Bronchial epithelial cell (primary cell): ENCODE results near the gene SGTA. TPM values are rescaled to one million over a fixed set of nuclear protein-coding genes. Genes with fewer than 3 reads are reported as not detected.

Source experiments
- DNase-seq: peaks from one replicate; pipeline ENCODE4 v3.0.0-alpha.2; 2010; ENCODE audit warnings: low read depth
- FAIRE-seq: peaks from 2 replicates; lab custom pipeline; 2011; peaks lifted over from hg19 to GRCh38; lab: Jason Lieb, UNC
- H3K27me3 ChIP-seq: 2 replicates; pipeline ENCODE4 v1.5.1; 2011; ENCODE audit warnings: low read length; ENCODE audit not compliant: control insufficient read depth, insufficient read depth
- H3K36me3 ChIP-seq: 2 replicates; pipeline ENCODE4 v1.5.1; 2011; ENCODE audit warnings: low read length; ENCODE audit not compliant: control insufficient read depth, insufficient read depth
- H3K4me3 ChIP-seq: 2 replicates; pipeline ENCODE4 v1.5.1; 2011; ENCODE audit warnings: mild to moderate bottlenecking, low read depth, low read length, control low read depth
- CTCF ChIP-seq: IDR thresholded peaks from 2 replicates; pipeline ENCODE4 v1.5.1; 2011; ENCODE audit warnings: mild to moderate bottlenecking, moderate library complexity, low read length, control low read depth, inconsistent platforms; ENCODE audit not compliant: insufficient read depth, severe bottlenecking
- total RNA-seq: library from RNA; depleted of rRNA; stranded (reverse); fragments of >200 nt; gene quantifications from 2 replicates; pipeline ENCODE4 v1.2.1, GENCODE V29; 2014

The SGTA gene
- total RNA-seq = 19.7 and 26.5 TPM in 2 replicates

DNA sequence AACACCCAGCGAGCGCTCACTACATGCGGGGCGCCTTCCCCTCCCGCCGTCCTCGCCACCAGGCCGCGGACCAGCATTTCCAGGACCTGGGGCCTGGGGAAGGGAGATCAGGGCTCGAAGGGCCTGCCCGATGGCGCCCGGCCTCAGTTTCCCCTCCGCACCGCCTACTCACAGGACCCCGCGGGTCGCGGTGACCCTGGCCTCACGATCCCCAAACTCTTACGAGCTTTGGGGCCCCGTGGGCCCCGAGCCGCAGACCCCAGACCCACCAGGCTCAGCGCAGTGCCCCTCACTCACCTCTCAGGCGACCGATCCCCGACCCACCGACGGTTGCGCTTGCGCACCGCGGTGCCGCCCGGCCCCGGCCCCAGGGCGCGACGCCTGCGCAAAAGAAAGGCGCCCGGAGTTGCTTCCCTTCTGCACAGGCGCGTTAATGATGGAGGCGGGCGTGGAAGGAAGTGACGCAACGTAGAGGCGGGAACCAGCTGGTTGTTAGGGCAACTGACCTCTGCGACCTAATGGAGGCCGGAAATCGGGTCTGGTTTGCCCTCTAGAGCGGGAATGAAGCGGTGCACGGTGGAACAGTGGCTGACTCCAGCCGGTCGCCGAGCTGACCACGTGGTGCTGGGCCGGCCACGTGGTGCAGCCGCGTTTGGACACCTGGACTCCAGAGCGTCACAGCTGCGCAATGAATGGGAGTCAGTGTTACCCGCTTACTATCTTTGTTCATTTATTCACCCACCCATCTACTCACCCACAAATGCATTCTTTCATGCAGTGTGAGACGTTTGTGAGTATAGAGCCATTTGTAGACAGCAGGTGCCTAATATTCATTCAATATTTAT, at the start of gene SGTA:
TSS of gene SGTA (minus strand) at position 338 of the 845 bp plus-strand sequence. CDS start 14,205 bp downstream, outside the sequence.
- peak; percentile 58 for TF ChIP-seq CTCF
- peak; percentile 40 for FAIRE-seq
- Histone ChIP-seq H3K4me3 (peak within 1 kb of the TSS; percentile 89), H3K36me3 (peaks cover 4% of the 10 kb centered on the region), H3K27me3 (no peaks in the 10 kb centered on the region)
- DNase-seq = peak; percentile 96

- no peak for TF ChIP-seq CTCF
- H3K4me3 ChIP-seq = no peak overlapping the region
- H3K27me3 ChIP-seq = no peaks in the 10 kb centered on the region
- H3K36me3 ChIP-seq = no peaks in the 10 kb centered on the region
- DNase-seq (no peak), FAIRE-seq (no peak)
These were observed 44.9 kb upstream of the SGTA start for GRCh38 chr19:2827840-2828489.

GRCh38 chr19:2827022-2827421, 43.9 kb upstream of the SGTA start:
- DNase-seq (no peak), FAIRE-seq (no peak)
- Histone ChIP-seq H3K4me3 (no peak overlapping the region), H3K27me3 (no peaks in the 10 kb centered on the region), H3K36me3 (no peaks in the 10 kb centered on the region)
- no peak for TF ChIP-seq CTCF

GRCh38 chr19:2824129-2824528, 41.1 kb upstream of the SGTA start:
- peak; percentile 36 for FAIRE-seq
- no peak for DNase-seq
- Histone ChIP-seq H3K27me3 (no peaks in the 10 kb centered on the region), H3K4me3 (no peak overlapping the region), H3K36me3 (no peaks in the 10 kb centered on the region)
- no peak for TF ChIP-seq CTCF

DNA sequence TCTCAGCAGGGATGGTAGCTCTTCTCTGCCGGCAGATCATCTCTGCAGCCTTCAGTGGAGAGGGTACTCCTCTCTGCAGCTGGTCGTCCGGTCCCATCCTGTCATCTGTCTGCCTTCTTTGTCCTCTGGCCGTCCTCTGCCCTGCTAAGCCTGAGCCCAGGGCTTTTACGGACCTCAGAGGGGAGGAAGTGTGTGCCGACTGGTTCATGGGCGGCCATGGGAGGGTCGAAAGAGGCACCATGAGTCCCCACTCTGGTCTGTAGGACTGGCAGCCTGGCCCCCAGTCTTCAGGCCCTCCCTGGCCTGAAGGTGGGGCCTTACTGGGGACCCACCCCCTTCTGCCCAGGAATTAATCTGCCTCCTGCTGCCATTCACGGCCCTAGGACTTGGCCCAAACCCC, 40.6 kb upstream of the SGTA start:
- DNase-seq = no peak
- no peak for TF ChIP-seq CTCF
- H3K36me3 ChIP-seq = no peaks in the 10 kb centered on the region
- H3K4me3 ChIP-seq = no peak overlapping the region
- no peaks in the 10 kb centered on the region for H3K27me3 ChIP-seq
- no peak for FAIRE-seq
